Measurements from ENCODE around the gene ROR2.
A peak's percentile ranks its signal among the peaks of the same experiment; 100 is the strongest.

ROR2 gene

GRCh38 chr9:91818647-91819403 lies 131.2 kb downstream of the ROR2 start:
- in situ Hi-C loops (cut with MboI; ENCODE audit: low sequenced_read_pairs): no loop called here
- H3K9me3 ChIP-seq: peaks cover 7% of the 10 kb centered on the region
- DNase-seq (ENCODE audit: low spot score in 2 of 2): no peak
- peaks cover 21% of the 10 kb centered on the region for H3K4me1 ChIP-seq
- H3K27me3 ChIP-seq (ENCODE audit: low read depth): no peaks in the 10 kb centered on the region
- H3K36me3 ChIP-seq (replicated peaks): no peaks in the 10 kb centered on the region
- no peak overlapping the region for H3K4me3 ChIP-seq

GRCh38 chr9:91818225-91818585 lies 131.8 kb downstream of the ROR2 start:
- no peak overlapping the region for H3K4me3 ChIP-seq
- DNase-seq (ENCODE audit: low spot score in 2 of 2): peak in 1 of 2 experiments; percentile 30
- in situ Hi-C loops (cut with MboI; ENCODE audit: low sequenced_read_pairs): no loop called here

GRCh38 chr9:91817493-91818224 lies 132.4 kb downstream of the ROR2 start:
- in situ Hi-C loops (cut with MboI; ENCODE audit: low sequenced_read_pairs): no loop called here
- no peaks in the 10 kb centered on the region for H3K27me3 ChIP-seq (ENCODE audit: low read depth)
- H3K4me3 ChIP-seq: peak overlapping the region; percentile 8; the same call in 1 of the 2 replicates
- DNase-seq (ENCODE audit: low spot score in 2 of 2): peak; percentile 72 to 80
- no peaks in the 10 kb centered on the region for H3K36me3 ChIP-seq (replicated peaks)
- peaks cover 21% of the 10 kb centered on the region for H3K4me1 ChIP-seq
- H3K9me3 ChIP-seq: peaks cover 7% of the 10 kb centered on the region

More at GRCh38 chr9:91818225-91818585, 131.8 kb downstream of the ROR2 start:
- Histone ChIP-seq H3K4me1 (peaks cover 21% of the 10 kb centered on the region), H3K27me3 (ENCODE audit: low read depth) (no peaks in the 10 kb centered on the region), H3K9me3 (peaks cover 7% of the 10 kb centered on the region), H3K36me3 (replicated peaks) (no peaks in the 10 kb centered on the region)

GRCh38 chr9:91817106-91817492 lies 132.9 kb downstream of the ROR2 start:
- no peaks in the 10 kb centered on the region for H3K27me3 ChIP-seq (ENCODE audit: low read depth)
- DNase-seq (ENCODE audit: low spot score in 2 of 2): no peak
- peak overlapping the region; percentile 8; the same call in 1 of the 2 replicates for H3K4me3 ChIP-seq
- in situ Hi-C loops (cut with MboI; ENCODE audit: low sequenced_read_pairs): no loop called here
- peaks cover 5% of the 10 kb centered on the region for H3K9me3 ChIP-seq
- no peaks in the 10 kb centered on the region for H3K36me3 ChIP-seq (replicated peaks)
- H3K4me1 ChIP-seq: peaks cover 21% of the 10 kb centered on the region

- Histone ChIP-seq H3K4me3 (no peak overlapping the region), H3K4me1 (peaks cover 21% of the 10 kb centered on the region), H3K27me3 (ENCODE audit: low read depth) (no peaks in the 10 kb centered on the region), H3K36me3 (replicated peaks) (no peaks in the 10 kb centered on the region), H3K9me3 (no peaks in the 10 kb centered on the region)
- no peak for DNase-seq (ENCODE audit: low spot score in 2 of 2)
- in situ Hi-C loops (cut with MboI; ENCODE audit: low sequenced_read_pairs): no loop called here
Measured at GRCh38 chr9:91816356-91816755, 133.7 kb downstream of the ROR2 start.

- Histone ChIP-seq H3K36me3 (replicated peaks) (no peaks in the 10 kb centered on the region), H3K27me3 (ENCODE audit: low read depth) (no peaks in the 10 kb centered on the region), H3K9me3 (no peaks in the 10 kb centered on the region), H3K4me3 (no peak overlapping the region), H3K4me1 (peaks cover 21% of the 10 kb centered on the region)
- DNase-seq (ENCODE audit: low spot score in 2 of 2): no peak
- in situ Hi-C loops (cut with MboI; ENCODE audit: low sequenced_read_pairs): no loop called here
Measured at GRCh38 chr9:91815896-91816295, 134.1 kb downstream of the ROR2 start.

- H3K27me3 ChIP-seq (ENCODE audit: low read depth): no peaks in the 10 kb centered on the region
- peaks cover 21% of the 10 kb centered on the region for H3K4me1 ChIP-seq
- no peak overlapping the region for H3K4me3 ChIP-seq
- no peak for DNase-seq (ENCODE audit: low spot score in 2 of 2)
- H3K9me3 ChIP-seq: no peaks in the 10 kb centered on the region
- in situ Hi-C loops (cut with MboI; ENCODE audit: low sequenced_read_pairs): no loop called here
- no peaks in the 10 kb centered on the region for H3K36me3 ChIP-seq (replicated peaks)
Measured at GRCh38 chr9:91814753-91815152, 135.3 kb downstream of the ROR2 start.

GRCh38 chr9:91814201-91814600 lies 135.8 kb downstream of the ROR2 start:
- no peaks in the 10 kb centered on the region for H3K27me3 ChIP-seq (ENCODE audit: low read depth)

GRCh38 chr9:91813176-91813795 lies 136.7 kb downstream of the ROR2 start:
- in situ Hi-C loops (cut with MboI; ENCODE audit: low sequenced_read_pairs): no loop called here
- DNase-seq (ENCODE audit: low spot score in 2 of 2): no peak
- Histone ChIP-seq H3K9me3 (no peaks in the 10 kb centered on the region), H3K4me3 (no peak overlapping the region), H3K36me3 (replicated peaks) (no peaks in the 10 kb centered on the region), H3K27me3 (ENCODE audit: low read depth) (no peaks in the 10 kb centered on the region), H3K4me1 (peaks cover 18% of the 10 kb centered on the region)

More at GRCh38 chr9:91814201-91814600, 135.8 kb downstream of the ROR2 start:
- no peak for DNase-seq (ENCODE audit: low spot score in 2 of 2)
- H3K4me1 ChIP-seq: peaks cover 21% of the 10 kb centered on the region
- no peak overlapping the region for H3K4me3 ChIP-seq
- in situ Hi-C loops (cut with MboI; ENCODE audit: low sequenced_read_pairs): no loop called here
- H3K36me3 ChIP-seq (replicated peaks): no peaks in the 10 kb centered on the region
- H3K9me3 ChIP-seq: no peaks in the 10 kb centered on the region

- in situ Hi-C loops (cut with MboI; ENCODE audit: low sequenced_read_pairs): no loop called here
- Histone ChIP-seq H3K9me3 (no peaks in the 10 kb centered on the region), H3K4me1 (peaks cover 12% of the 10 kb centered on the region), H3K36me3 (replicated peaks) (no peaks in the 10 kb centered on the region), H3K27me3 (ENCODE audit: low read depth) (no peaks in the 10 kb centered on the region), H3K4me3 (no peak overlapping the region)
- DNase-seq (ENCODE audit: low spot score in 2 of 2): no peak
Measured at GRCh38 chr9:91812191-91812590, 137.8 kb downstream of the ROR2 start.

GRCh38 chr9:91811024-91811909 lies 138.8 kb downstream of the ROR2 start:
- H3K27me3 ChIP-seq (ENCODE audit: low read depth): no peaks in the 10 kb centered on the region
- DNase-seq (ENCODE audit: low spot score in 2 of 2): no peak
- H3K4me3 ChIP-seq: no peak overlapping the region
- H3K9me3 ChIP-seq: no peaks in the 10 kb centered on the region
- in situ Hi-C loops (cut with MboI; ENCODE audit: low sequenced_read_pairs): no loop called here
- no peaks in the 10 kb centered on the region for H3K36me3 ChIP-seq (replicated peaks)
- peaks cover 7% of the 10 kb centered on the region for H3K4me1 ChIP-seq

GRCh38 chr9:91810286-91810905 lies 139.6 kb downstream of the ROR2 start:
- Histone ChIP-seq H3K36me3 (replicated peaks) (no peaks in the 10 kb centered on the region), H3K4me1 (peaks cover 5% of the 10 kb centered on the region), H3K9me3 (no peaks in the 10 kb centered on the region), H3K4me3 (no peak overlapping the region), H3K27me3 (ENCODE audit: low read depth) (no peaks in the 10 kb centered on the region)
- DNase-seq (ENCODE audit: low spot score in 2 of 2): no peak
- in situ Hi-C loops (cut with MboI; ENCODE audit: low sequenced_read_pairs): no loop called here

Data from HAP-1 (cell line).